PC-3 (cell line): ENCODE measurements around the gene SUCNR1. TPM values are rescaled to one million over a fixed set of nuclear protein-coding genes. Genes with fewer than 3 reads are reported as not detected.
A peak's percentile ranks its signal among the peaks of the same experiment; 100 is the strongest.

Source experiments
- ATAC-seq: fragments of 200-7000 bp; cut with Tn5 transposase; 2 replicates; pipeline ENCODE4 v1.9.1; 2020; ENCODE audit warnings: mild to moderate bottlenecking, moderate library complexity
- BruUV-seq: library from RNA; stranded (reverse); fragments of 400-500 nt; replicated peaks from 2 replicates; lab custom pipeline; 2021; lab: Mats Ljungman, UMichigan
- CTCF ChIA-PET: fragments of 300-600 bp; sonication (Branson Sonifier 250); formaldehyde crosslinking; loops from one replicate; lab custom pipeline; 2022; ENCODE audit warnings: antibody characterized with exemption; lab: Charles Lee
- POLR2A ChIA-PET: fragments of 300-600 bp; sonication (Branson Sonifier 250); formaldehyde crosslinking; loops from one replicate; lab custom pipeline; 2022; ENCODE audit warnings: antibody characterized with exemption; ENCODE audit not compliant: unreplicated experiment; lab: Charles Lee
- DNase-seq: peaks from one replicate; pipeline ENCODE4 v3.0.0-alpha.2; 2015
- H2AFZ ChIP-seq: fragments of 300-600 bp; sonication (generic); 2 replicates; pipeline ENCODE4 v1.6.0; 2016; ENCODE audit warnings: antibody characterized with exemption, low read length
- H3F3A ChIP-seq: fragments of 300-600 bp; sonication (generic); one replicate; pipeline ENCODE4 v1.6.0; 2017; ENCODE audit warnings: antibody characterized with exemption, low read length, control low read depth, mild to moderate bottlenecking; ENCODE audit not compliant: unreplicated experiment
- H3K27ac ChIP-seq: fragments of 300-600 bp; sonication (generic); 2 replicates; pipeline ENCODE4 v1.5.1; 2016; ENCODE audit warnings: mild to moderate bottlenecking, low read length
- H3K27me3 ChIP-seq: fragments of 300-600 bp; sonication (generic); 2 replicates; pipeline ENCODE4 v1.6.1; 2016; ENCODE audit warnings: low read length, mixed read lengths
- H3K36me3 ChIP-seq: fragments of 300-600 bp; sonication (generic); 2 replicates; pipeline ENCODE4 v1.6.1; 2016; ENCODE audit warnings: low read depth, mixed run types, low read length, mixed read lengths
- H3K4me1 ChIP-seq: fragments of 300-600 bp; sonication (generic); 2 replicates; pipeline ENCODE4 v1.5.1; 2016; ENCODE audit warnings: low read length; ENCODE audit not compliant: insufficient read depth
- H3K4me2 ChIP-seq: fragments of 300-600 bp; sonication (generic); 2 replicates; pipeline ENCODE4 v1.6.0; 2016; ENCODE audit warnings: low read length
- H3K4me3 ChIP-seq: fragments of 300-600 bp; sonication (generic); 2 replicates; pipeline ENCODE4 v1.5.1; 2016; ENCODE audit warnings: mild to moderate bottlenecking, low read length, mixed read lengths
- H3K79me2 ChIP-seq: fragments of 300-600 bp; sonication (generic); 2 replicates; pipeline ENCODE4 v1.6.1; 2017; ENCODE audit warnings: low read length, mixed read lengths
- H3K9ac ChIP-seq: fragments of 300-600 bp; sonication (generic); 2 replicates; pipeline ENCODE4 v1.6.0; 2016; ENCODE audit warnings: mild to moderate bottlenecking, low read length
- H3K9me2 ChIP-seq: fragments of 300-600 bp; sonication (generic); replicated peaks from 2 replicates; pipeline ENCODE4 v1.6.1; 2016; ENCODE audit warnings: mixed run types, low read length, mixed read lengths
- H3K9me3 ChIP-seq: fragments of 300-600 bp; sonication (generic); 2 replicates; pipeline ENCODE4 v1.6.1; 2016; ENCODE audit warnings: low read length, mixed read lengths
- H4K20me1 ChIP-seq: fragments of 300-600 bp; sonication (generic); 2 replicates; pipeline ENCODE4 v1.6.1; 2016; ENCODE audit warnings: low read length, mixed read lengths
- EZH2 ChIP-seq: fragments of 300-600 bp; sonication (generic); IDR thresholded peaks from one replicate; pipeline ENCODE4 v1.6.1; 2017; ENCODE audit warnings: antibody characterized with exemption, mild to moderate bottlenecking, low read length; ENCODE audit not compliant: unreplicated experiment
- EZH2phosphoT487 ChIP-seq: fragments of 300-600 bp; sonication (generic); IDR thresholded peaks from 2 replicates; pipeline ENCODE4 v1.6.1; 2018; ENCODE audit warnings: mild to moderate bottlenecking, antibody characterized with exemption, low read length, borderline replicate concordance
- intact Hi-C: fragments of 100-400 bp; cut with micrococcal nuclease; formaldehyde crosslinking; loops from 2 replicates; pipeline ENCODE4 v1.9.0; 2023
- total RNA-seq: library from RNA; depleted of rRNA; stranded (reverse); fragments of >200 nt; gene quantifications from 2 replicates; pipeline ENCODE4 v1.2.3, GENCODE V29; 2014
- TF ChIP-seq, protein P1 (sequence below): fragments of 300-600 bp; sonication (generic); conservative IDR thresholded peaks from 2 replicates; pipeline ENCODE4 v1.5.1; 2017; ENCODE audit warnings: antibody characterized with exemption, low read depth, mild to moderate bottlenecking, low read length

Gene SUCNR1
- total RNA-seq, 1 experiment from 2014 or later: not detected

DNA sequence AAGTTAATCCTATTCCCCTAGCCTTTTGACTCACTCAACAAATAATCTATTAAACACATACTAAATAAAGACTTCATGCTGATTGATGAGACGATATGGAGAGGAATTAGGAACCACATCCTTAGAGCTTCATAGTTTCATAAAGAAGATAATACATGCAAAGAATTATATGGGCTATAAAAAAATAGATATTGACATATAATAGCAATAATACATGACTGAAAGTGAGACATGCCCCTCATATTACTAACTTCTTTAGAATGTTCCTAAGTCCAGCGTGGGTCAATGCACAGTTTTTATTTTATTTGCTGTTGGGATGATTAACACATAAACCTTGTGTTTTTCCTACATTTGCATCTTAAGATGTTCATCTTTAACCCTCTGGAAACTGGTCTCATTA, 32.2 kb downstream of the SUCNR1 start:
- peaks cover 45% of the 10 kb centered on the region for H3K4me1 ChIP-seq
- TF ChIP-seq EZH2phosphoT487 (no peak), EZH2 (no peak)
- TF ChIP-seq, protein P1, sequence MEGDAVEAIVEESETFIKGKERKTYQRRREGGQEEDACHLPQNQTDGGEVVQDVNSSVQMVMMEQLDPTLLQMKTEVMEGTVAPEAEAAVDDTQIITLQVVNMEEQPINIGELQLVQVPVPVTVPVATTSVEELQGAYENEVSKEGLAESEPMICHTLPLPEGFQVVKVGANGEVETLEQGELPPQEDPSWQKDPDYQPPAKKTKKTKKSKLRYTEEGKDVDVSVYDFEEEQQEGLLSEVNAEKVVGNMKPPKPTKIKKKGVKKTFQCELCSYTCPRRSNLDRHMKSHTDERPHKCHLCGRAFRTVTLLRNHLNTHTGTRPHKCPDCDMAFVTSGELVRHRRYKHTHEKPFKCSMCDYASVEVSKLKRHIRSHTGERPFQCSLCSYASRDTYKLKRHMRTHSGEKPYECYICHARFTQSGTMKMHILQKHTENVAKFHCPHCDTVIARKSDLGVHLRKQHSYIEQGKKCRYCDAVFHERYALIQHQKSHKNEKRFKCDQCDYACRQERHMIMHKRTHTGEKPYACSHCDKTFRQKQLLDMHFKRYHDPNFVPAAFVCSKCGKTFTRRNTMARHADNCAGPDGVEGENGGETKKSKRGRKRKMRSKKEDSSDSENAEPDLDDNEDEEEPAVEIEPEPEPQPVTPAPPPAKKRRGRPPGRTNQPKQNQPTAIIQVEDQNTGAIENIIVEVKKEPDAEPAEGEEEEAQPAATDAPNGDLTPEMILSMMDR: no peak
- ATAC-seq: peak; percentile 76
- H3K4me2 ChIP-seq: peak overlapping the region; percentile 27
- POLR2A ChIA-PET: no interaction called here
- no peaks in the 10 kb centered on the region for H3F3A ChIP-seq
- H4K20me1 ChIP-seq: no peaks in the 10 kb centered on the region
- no peak overlapping the region for H2AFZ ChIP-seq
- no TSS peak for BruUV-seq
- no peaks in the 10 kb centered on the region for H3K79me2 ChIP-seq
- no peaks in the 10 kb centered on the region for H3K27me3 ChIP-seq
- DNase-seq: peak; percentile 81
- no peaks in the 10 kb centered on the region for H3K36me3 ChIP-seq
- no peaks in the 10 kb centered on the region for H3K9me3 ChIP-seq
- CTCF ChIA-PET: interaction anchor here (1.1 kb wide), 1 partner anchor 109 kb away, joined by 7 read pairs; no protein-coding TSS in a partner anchor
- H3K9ac ChIP-seq: no peak overlapping the region
- no peak overlapping the region; the same call in 1 of the 2 replicates for H3K27ac ChIP-seq
- H3K4me3 ChIP-seq: no peak overlapping the region
- H3K9me2 ChIP-seq: no peaks in the 10 kb centered on the region
- intact Hi-C loops: loop anchor here (2.0 to 5.0 kb wide), 2 partner anchors 15 to 588 kb away; partner anchors contain the start of gene GPR87

DNA sequence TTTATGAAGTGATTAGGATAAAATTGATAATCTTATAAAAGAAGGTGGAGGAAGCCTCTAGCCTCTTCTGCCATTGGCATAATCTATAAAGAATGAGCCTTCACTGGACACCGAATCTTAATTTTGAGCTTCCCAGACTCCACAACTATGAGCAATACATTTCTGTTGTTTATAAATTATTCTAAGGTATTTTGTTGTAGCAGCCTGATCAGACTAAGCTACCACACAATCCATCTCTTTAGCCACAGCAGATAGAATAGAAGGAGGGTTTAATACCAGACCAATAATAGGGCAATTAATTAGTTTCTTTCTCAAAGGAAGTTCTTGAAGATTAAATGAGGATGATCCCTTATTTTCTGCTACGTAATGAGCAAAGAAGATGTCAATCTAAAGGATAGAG, 33.3 kb downstream of the SUCNR1 start:
- no peak overlapping the region for H3K27ac ChIP-seq
- no peaks in the 10 kb centered on the region for H3K9me3 ChIP-seq
- H3K79me2 ChIP-seq: no peaks in the 10 kb centered on the region
- H3K4me1 ChIP-seq: peaks cover 37% of the 10 kb centered on the region
- H2AFZ ChIP-seq: no peak overlapping the region
- H4K20me1 ChIP-seq: no peaks in the 10 kb centered on the region
- no peaks in the 10 kb centered on the region for H3F3A ChIP-seq
- H3K27me3 ChIP-seq: no peaks in the 10 kb centered on the region
- no peaks in the 10 kb centered on the region for H3K9me2 ChIP-seq
- H3K4me3 ChIP-seq: no peak overlapping the region
- H3K36me3 ChIP-seq: peaks cover 3% of the 10 kb centered on the region; the same call in 1 of the 2 replicates
- no TSS peak for BruUV-seq
- no peak overlapping the region for H3K4me2 ChIP-seq
- H3K9ac ChIP-seq: no peak overlapping the region
- DNase-seq (no peak), ATAC-seq (no peak)
- ChIA-PET POLR2A (no interaction called here), CTCF (no interaction called here)
- intact Hi-C loops: loop anchor here (5.0 kb wide), 1 partner anchor 589 kb away; the partner anchor contains the start of gene GPR87
- TF ChIP-seq EZH2 (no peak), EZH2phosphoT487 (no peak)
- TF ChIP-seq, protein P1: no peak

DNA sequence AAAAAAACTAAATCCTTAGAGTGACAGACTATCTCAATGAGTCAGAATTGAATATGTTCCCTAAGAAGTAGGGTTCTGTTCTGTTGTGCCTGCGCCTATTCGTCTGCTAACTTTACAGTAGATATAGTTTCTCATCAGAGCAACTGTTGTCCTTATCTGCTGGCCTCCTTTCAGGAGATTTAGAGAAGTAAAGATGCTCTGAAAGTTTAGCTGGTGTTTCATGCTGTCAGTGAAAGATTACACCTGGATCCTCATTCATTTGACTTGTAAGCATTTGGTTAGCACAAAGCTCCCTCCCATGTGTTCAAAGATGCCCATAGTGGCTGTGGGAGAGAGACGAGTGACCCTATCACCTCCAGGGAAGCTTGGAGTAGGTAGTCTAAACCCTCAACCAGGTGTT, 35.0 kb downstream of the SUCNR1 start:
- no TSS peak for BruUV-seq
- Histone ChIP-seq H3K27ac (no peak overlapping the region), H3K36me3 (peaks cover 3% of the 10 kb centered on the region; the same call in 1 of the 2 replicates), H3K9me2 (no peaks in the 10 kb centered on the region), H3K9me3 (no peaks in the 10 kb centered on the region), H3K9ac (no peak overlapping the region), H3K4me1 (peaks cover 43% of the 10 kb centered on the region), H4K20me1 (no peaks in the 10 kb centered on the region), H3K4me2 (no peak overlapping the region), H2AFZ (no peak overlapping the region), H3K79me2 (no peaks in the 10 kb centered on the region), H3F3A (no peaks in the 10 kb centered on the region), H3K4me3 (no peak overlapping the region), H3K27me3 (no peaks in the 10 kb centered on the region)
- TF ChIP-seq, protein P1: no peak
- TF ChIP-seq EZH2 (no peak), EZH2phosphoT487 (no peak)
- CTCF ChIA-PET: no interaction called here
- intact Hi-C loops: loop anchor here (5.0 kb wide), 1 partner anchor 591 kb away; the partner anchor contains the start of gene GPR87
- POLR2A ChIA-PET: interaction anchor here (0.7 kb wide), 1 partner anchor 581 kb away, joined by 3 read pairs; no protein-coding TSS in a partner anchor
- DNase-seq (no peak), ATAC-seq (no peak)
